ENCODE measurements around the gene SLC25A23. TPM values are rescaled to one million over a fixed set of nuclear protein-coding genes. Genes with fewer than 3 reads are reported as not detected.

SLC25A23 gene
- total and polyA plus RNA-seq, 9 of the 15 experiments (the other 6 are each of a cell fraction or from before 2014, with no cell fraction given): 6.1 to 72.0 (median 26.6) TPM

DNA sequence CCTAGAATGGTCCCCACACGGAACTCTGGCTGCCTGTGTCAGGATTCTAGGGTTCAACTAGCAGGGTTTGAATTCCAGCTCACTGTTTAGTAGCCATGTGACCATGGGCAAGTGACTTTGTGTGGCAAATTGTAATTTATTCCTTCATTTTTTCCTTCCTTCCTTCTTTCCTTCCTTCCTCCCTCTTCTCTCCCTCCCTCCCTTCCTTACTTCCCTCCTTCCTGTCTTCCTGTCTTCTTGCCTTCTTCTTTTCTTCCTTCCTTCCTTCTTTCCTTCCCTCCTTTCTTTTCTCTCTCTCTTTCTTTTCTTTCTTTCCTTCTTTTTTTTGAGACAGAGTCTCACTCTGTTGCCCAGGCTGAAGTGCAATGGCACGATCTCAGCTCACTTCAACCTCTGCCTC is 30.5 kb upstream of the SLC25A23 start:
- H3K36me3 ChIP-seq (ENCODE audit: control insufficient read depth, insufficient read depth, low read length): no peaks in the 10 kb centered on the region
- no peak overlapping the region for H3K27ac ChIP-seq (ENCODE audit: extremely low read depth, low read depth, low read length)
- POLR2A ChIA-PET: interaction anchor here (1.1 kb wide), 1 partner anchor 9 kb away, joined by 5 read pairs; no protein-coding TSS in a partner anchor
- no peaks in the 10 kb centered on the region; the same call in 1 of the 2 replicates for H3K9me3 ChIP-seq (replicated peaks; ENCODE audit: control insufficient read depth, insufficient read depth, low read depth, low read length)
- H3K4me2 ChIP-seq (ENCODE audit: insufficient read depth, low read length): no peak overlapping the region
- WGBS (ENCODE audit: insufficient coverage, low coverage, missing lambda C conversion rate): 8% methylated on average over 1 of the region's 2 CpGs
- in situ Hi-C loops (cut with MboI) (no loop called here), intact Hi-C loops (cut with micrococcal nuclease) (no loop called here)
- FAIRE-seq: no peak
- peak overlapping the region; percentile 87 for H2AFZ ChIP-seq (ENCODE audit: low read depth, low read length)
- peaks cover 5% of the 10 kb centered on the region in 2 experiments; a peak in 4 of 5 replicates for H3K4me1 ChIP-seq (replicated peaks in 1 of 2; ENCODE audit: control insufficient read depth in 2 of 2, insufficient read depth in 2 of 2, low read length in 2 of 2)
- BruUV-seq (replicated peaks): no TSS peak
- H3K9ac ChIP-seq (ENCODE audit: insufficient read depth in 1 of 2, low read depth in 2 of 2, low read length in 2 of 2): no peak overlapping the region
- H3K27me3 ChIP-seq (ENCODE audit: control insufficient read depth in 2 of 2, insufficient read depth in 2 of 2, low read length in 2 of 2): no peaks in the 10 kb centered on the region
- no peak for ATAC-seq
- H3K79me2 ChIP-seq (ENCODE audit: control insufficient read depth, insufficient read depth, low read length): no peaks in the 10 kb centered on the region
- TF ChIP-seq GABPB2 (CRISPR knock-in tag; conservative IDR thresholded peaks at IDR 0.05): no peak
- TF ChIP-seq, protein P1, sequence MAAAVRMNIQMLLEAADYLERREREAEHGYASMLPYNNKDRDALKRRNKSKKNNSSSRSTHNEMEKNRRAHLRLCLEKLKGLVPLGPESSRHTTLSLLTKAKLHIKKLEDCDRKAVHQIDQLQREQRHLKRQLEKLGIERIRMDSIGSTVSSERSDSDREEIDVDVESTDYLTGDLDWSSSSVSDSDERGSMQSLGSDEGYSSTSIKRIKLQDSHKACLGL (CRISPR knock-in tag; IDR thresholded peaks at IDR 0.05; ENCODE audit: borderline replicate concordance, poor library complexity, severe bottlenecking): no peak
- TF ChIP-seq, protein P2, sequence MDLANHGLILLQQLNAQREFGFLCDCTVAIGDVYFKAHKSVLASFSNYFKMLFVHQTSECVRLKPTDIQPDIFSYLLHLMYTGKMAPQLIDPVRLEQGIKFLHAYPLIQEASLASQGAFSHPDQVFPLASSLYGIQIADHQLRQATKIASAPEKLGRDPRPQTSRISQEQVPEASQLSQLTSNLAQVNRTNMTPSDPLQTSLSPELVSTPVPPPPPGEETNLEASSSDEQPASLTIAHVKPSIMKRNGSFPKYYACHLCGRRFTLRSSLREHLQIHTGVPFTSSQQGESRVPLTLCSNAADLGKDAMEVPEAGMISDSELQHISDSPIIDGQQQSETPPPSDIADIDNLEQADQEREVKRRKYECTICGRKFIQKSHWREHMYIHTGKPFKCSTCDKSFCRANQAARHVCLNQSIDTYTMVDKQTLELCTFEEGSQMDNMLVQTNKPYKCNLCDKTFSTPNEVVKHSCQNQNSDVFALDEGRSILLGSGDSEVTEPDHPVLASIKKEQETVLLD (IDR thresholded peaks at IDR 0.05): peak; percentile 52; the same call in 1 of the 2 replicates
- TF ChIP-seq MCM3 (IDR thresholded peaks at IDR 0.05): 0 out of 2 replicates have a peak, but pooled peaks have one; percentile 56
- TF ChIP-seq, protein P3, sequence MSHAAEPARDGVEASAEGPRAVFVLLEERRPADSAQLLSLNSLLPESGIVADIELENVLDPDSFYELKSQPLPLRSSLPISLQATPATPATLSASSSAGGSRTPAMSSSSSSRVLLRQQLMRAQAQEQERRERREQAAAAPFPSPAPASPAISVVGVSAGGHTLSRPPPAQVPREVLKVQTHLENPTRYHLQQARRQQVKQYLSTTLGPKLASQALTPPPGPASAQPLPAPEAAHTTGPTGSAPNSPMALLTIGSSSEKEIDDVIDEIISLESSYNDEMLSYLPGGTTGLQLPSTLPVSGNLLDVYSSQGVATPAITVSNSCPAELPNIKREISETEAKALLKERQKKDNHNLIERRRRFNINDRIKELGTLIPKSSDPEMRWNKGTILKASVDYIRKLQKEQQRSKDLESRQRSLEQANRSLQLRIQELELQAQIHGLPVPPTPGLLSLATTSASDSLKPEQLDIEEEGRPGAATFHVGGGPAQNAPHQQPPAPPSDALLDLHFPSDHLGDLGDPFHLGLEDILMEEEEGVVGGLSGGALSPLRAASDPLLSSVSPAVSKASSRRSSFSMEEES (CRISPR knock-in tag; IDR thresholded peaks at IDR 0.05): no peak
- TF ChIP-seq, protein P4, sequence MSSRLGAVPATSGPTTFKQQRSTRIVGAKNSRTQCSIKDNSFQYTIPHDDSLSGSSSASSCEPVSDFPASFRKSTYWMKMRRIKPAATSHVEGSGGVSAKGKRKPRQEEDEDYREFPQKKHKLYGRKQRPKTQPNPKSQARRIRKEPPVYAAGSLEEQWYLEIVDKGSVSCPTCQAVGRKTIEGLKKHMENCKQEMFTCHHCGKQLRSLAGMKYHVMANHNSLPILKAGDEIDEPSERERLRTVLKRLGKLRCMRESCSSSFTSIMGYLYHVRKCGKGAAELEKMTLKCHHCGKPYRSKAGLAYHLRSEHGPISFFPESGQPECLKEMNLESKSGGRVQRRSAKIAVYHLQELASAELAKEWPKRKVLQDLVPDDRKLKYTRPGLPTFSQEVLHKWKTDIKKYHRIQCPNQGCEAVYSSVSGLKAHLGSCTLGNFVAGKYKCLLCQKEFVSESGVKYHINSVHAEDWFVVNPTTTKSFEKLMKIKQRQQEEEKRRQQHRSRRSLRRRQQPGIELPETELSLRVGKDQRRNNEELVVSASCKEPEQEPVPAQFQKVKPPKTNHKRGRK (tag; IDR thresholded peaks at IDR 0.05): peak; percentile 87
- TF ChIP-seq, protein P5, sequence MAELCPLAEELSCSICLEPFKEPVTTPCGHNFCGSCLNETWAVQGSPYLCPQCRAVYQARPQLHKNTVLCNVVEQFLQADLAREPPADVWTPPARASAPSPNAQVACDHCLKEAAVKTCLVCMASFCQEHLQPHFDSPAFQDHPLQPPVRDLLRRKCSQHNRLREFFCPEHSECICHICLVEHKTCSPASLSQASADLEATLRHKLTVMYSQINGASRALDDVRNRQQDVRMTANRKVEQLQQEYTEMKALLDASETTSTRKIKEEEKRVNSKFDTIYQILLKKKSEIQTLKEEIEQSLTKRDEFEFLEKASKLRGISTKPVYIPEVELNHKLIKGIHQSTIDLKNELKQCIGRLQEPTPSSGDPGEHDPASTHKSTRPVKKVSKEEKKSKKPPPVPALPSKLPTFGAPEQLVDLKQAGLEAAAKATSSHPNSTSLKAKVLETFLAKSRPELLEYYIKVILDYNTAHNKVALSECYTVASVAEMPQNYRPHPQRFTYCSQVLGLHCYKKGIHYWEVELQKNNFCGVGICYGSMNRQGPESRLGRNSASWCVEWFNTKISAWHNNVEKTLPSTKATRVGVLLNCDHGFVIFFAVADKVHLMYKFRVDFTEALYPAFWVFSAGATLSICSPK (IDR thresholded peaks at IDR 0.05; ENCODE audit: borderline replicate concordance): 0 out of 2 replicates have a peak, but pooled peaks have one; percentile 59
- no peaks in the 10 kb centered on the region for H4K20me1 ChIP-seq (replicated peaks; ENCODE audit: control insufficient read depth, insufficient read depth, low read length)
- DNase-seq (ENCODE audit: extremely low read depth in 1 of 4, low spot score in 3 of 4): no peak
- CTCF ChIA-PET (ENCODE audit: low intra/inter-chr PET ratio): no interaction called here
- H3K4me3 ChIP-seq: no peak overlapping the region
- no peaks in the 10 kb centered on the region for H3K9me1 ChIP-seq (ENCODE audit: control insufficient read depth, insufficient read depth, low read length)

All from K562 (cell line).